B cell (primary cell): Measurements from ENCODE around the gene HABP2.

Experiments
- CTCF ChIP-seq: fragments of 200-600 bp; IDR thresholded peaks from one replicate; pipeline ENCODE4 v1.8.0; 2022; ENCODE audit warnings: antibody characterized with exemption, mild to moderate bottlenecking
- EZH2 ChIP-seq: IDR thresholded peaks from 2 replicates; pipeline ENCODE4 v1.6.1; 2012; ENCODE audit warnings: borderline replicate concordance, low read depth, mild to moderate bottlenecking, moderate library complexity, low read length; ENCODE audit not compliant: insufficient read depth, poor library complexity, severe bottlenecking

- TF ChIP-seq EZH2 (no peak), CTCF (no peak)
Measured at GRCh38 chr10:113519681-113520115, 33.2 kb upstream of the HABP2 start.
